Globus pallidus (tissue), 1 donor: ENCODE measurements around the gene FBXO40.
"Not testable (repeated sequence)": the region's sequence is repeated elsewhere in the genome, so short reads cannot be mapped to it uniquely, and the experiment has no call there.

Experiments used
- DNase-seq: peaks from one replicate; pipeline ENCODE4 v3.0.0-alpha.2; 2015; ENCODE audit warnings: low spot score

Gene FBXO40

GRCh38 chr3:121592856-121593702 lies at the start of gene FBXO40:
Gene FBXO40, plus strand, starts transcription at chr3:121593379. Its CDS starts 27,197 bp downstream, at chr3:121620576.
- DNase-seq: no peak

- no peak for DNase-seq
Measured at GRCh38 chr3:121545049-121545573, 48.1 kb upstream of the FBXO40 start.

GRCh38 chr3:121545574-121546455 lies 47.4 kb upstream of the FBXO40 start, which contains the start of gene POLQ:
Gene POLQ, minus strand, starts transcription at chr3:121545988. Its CDS starts 111 bp downstream, at chr3:121545877.
- DNase-seq: peak; percentile 95

GRCh38 chr3:121552379-121552778 lies 40.8 kb upstream of the FBXO40 start:
- peak; percentile 23 for DNase-seq

- DNase-seq: no peak
Measured at GRCh38 chr3:121552797-121553196, 40.4 kb upstream of the FBXO40 start.

GRCh38 chr3:121557426-121557934 lies 35.7 kb upstream of the FBXO40 start:
- no peak for DNase-seq

GRCh38 chr3:121562148-121562547 lies 31.0 kb upstream of the FBXO40 start:
- no peak for DNase-seq

GRCh38 chr3:121566773-121567172 lies 26.4 kb upstream of the FBXO40 start:
- DNase-seq: no peak

GRCh38 chr3:121567649-121568048 lies 25.5 kb upstream of the FBXO40 start, which contains the start of gene ARGFX:
Gene ARGFX, plus strand, starts transcription at chr3:121567949. Its CDS starts 2,765 bp downstream, at chr3:121570714.
- DNase-seq: no peak

GRCh38 chr3:121574449-121574848 lies 18.7 kb upstream of the FBXO40 start:
- no peak for DNase-seq

GRCh38 chr3:121581691-121582090 lies 11.5 kb upstream of the FBXO40 start:
- DNase-seq: no peak

- no peak for DNase-seq
Measured at GRCh38 chr3:121584418-121584817, 8.8 kb upstream of the FBXO40 start.

- not testable (repeated sequence) for DNase-seq
Measured at GRCh38 chr3:121593806-121594205, 627 bp downstream of the FBXO40 start.

- DNase-seq: no peak
Measured at GRCh38 chr3:121594850-121595249, 1.7 kb downstream of the FBXO40 start.

GRCh38 chr3:121595765-121596406 lies 2.7 kb downstream of the FBXO40 start:
- DNase-seq: no peak

GRCh38 chr3:121598564-121598963 lies 5.4 kb downstream of the FBXO40 start:
- no peak for DNase-seq

GRCh38 chr3:121599900-121600299 lies 6.7 kb downstream of the FBXO40 start:
- not testable (repeated sequence) for DNase-seq

- DNase-seq: no peak
Measured at GRCh38 chr3:121601212-121601812, 8.1 kb downstream of the FBXO40 start.

GRCh38 chr3:121604759-121605158 lies 11.6 kb downstream of the FBXO40 start:
- no peak for DNase-seq

GRCh38 chr3:121606106-121606505 lies 12.9 kb downstream of the FBXO40 start:
- no peak for DNase-seq

- no peak for DNase-seq
Measured at GRCh38 chr3:121619691-121620090, 26.5 kb downstream of the FBXO40 start.
